Measurements from ENCODE around the gene GUCY2D.

GUCY2D gene

DNA sequence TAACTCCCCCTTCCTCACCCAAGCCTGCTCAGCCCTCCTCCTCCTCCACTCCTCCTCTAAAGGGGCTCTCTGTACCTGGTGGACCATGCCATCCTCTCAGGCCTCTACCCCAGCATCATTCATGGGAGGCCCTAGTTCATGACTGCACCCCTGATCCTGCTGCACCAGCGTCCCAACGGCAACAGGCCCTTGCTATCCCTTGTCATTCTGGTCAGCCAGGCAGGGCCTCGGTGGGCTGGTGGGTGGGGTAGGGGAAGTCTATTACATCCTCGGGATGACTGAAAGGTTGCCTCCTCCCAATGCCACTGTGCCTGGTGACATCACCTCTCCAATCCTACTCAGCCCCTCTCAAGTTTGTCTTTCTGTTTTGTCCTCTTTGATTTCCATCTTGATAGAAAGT lies 65.4 kb downstream of the GUCY2D start:
- Mint-ChIP-seq H3K27me3 (ENCODE audit: low read depth, poor library complexity) (peaks cover 99% of the 10 kb centered on the region), H3K27ac (no peak overlapping the region), H3K4me3 (no peak overlapping the region), H3K36me3 (ENCODE audit: low read depth) (no peaks in the 10 kb centered on the region), H3K4me1 (peaks cover 18% of the 10 kb centered on the region), H3K9me3 (no peaks in the 10 kb centered on the region)
- no peak for TF ChIP-seq CTCF (IDR thresholded peaks at IDR 0.05)
- no peak for DNase-seq

DNA sequence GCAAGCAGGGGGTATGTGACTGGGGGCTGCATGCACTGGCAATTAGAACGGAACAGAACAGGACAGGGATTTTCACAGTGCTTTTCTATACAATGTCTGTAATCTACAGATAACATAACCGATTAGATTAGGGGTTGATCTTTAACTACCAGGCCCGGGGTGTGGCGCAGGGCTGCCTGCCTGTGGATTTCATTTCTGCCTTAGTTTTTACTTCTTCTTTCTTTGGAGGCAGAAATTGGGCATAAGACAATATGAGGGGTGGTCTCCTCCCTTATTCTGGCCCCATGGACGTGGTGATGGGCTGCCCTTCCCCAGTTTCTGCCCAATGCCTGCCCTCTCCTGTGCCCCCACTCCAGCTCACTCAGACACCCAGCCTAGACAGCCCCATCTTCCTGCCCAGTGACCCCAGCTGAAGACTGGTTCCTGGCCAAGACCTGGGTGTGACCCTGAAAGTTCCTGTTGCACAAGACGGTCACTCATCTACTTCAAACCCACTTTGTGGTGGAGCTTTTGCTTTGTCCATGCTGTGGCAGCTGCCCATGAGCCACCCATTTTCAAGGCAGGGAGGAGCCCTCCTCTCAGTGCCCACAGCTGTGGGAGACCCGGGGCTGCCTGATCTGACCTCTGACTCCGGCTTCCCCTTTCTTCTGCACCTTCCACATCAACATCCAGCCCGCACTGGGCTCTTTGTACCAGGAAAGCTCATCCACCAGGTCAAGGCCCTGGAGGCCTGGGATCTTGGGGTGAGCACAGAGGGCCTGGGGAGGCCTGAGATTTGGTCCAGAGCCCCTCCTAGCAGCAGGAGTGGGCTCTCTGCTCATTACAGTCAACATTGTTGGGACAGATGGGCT lies 66.5 kb downstream of the GUCY2D start:
- Mint-ChIP-seq H3K27me3 (ENCODE audit: low read depth, poor library complexity) (peaks cover 100% of the 10 kb centered on the region), H3K36me3 (ENCODE audit: low read depth) (no peaks in the 10 kb centered on the region), H3K9me3 (no peaks in the 10 kb centered on the region), H3K4me1 (peaks cover 20% of the 10 kb centered on the region), H3K27ac (no peak overlapping the region), H3K4me3 (no peak overlapping the region)
- DNase-seq: no peak
- TF ChIP-seq CTCF (IDR thresholded peaks at IDR 0.05): no peak

DNA sequence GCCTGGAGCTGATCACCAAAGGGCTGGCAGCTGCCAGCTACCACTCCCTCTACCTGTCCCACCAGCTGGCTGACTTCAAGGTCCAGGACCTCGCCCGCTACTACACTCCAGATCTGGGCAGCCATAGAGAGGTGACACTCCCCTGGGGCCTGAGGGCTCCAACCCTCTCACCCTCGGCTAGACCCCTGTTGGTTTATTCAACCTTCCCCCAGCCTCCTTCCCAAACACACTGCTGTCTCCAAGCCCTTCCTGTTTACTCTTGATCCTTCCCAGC lies 67.1 kb downstream of the GUCY2D start:
- Mint-ChIP-seq H3K4me3 (no peak overlapping the region), H3K9me3 (no peaks in the 10 kb centered on the region), H3K4me1 (peaks cover 25% of the 10 kb centered on the region), H3K27ac (no peak overlapping the region), H3K36me3 (ENCODE audit: low read depth) (no peaks in the 10 kb centered on the region), H3K27me3 (ENCODE audit: low read depth, poor library complexity) (peaks cover 100% of the 10 kb centered on the region)
- no peak for TF ChIP-seq CTCF (IDR thresholded peaks at IDR 0.05)
- no peak for DNase-seq

Measured in nephron progenitor cell (in vitro differentiated cells).